ENCODE data around the gene BMP8A. TPM values are rescaled to one million over a fixed set of nuclear protein-coding genes. Genes with fewer than 3 reads are reported as not detected.

The BMP8A gene
- total and polyA plus RNA-seq, 2 of the 8 experiments (the other 6 are each of a cell fraction or from before 2014, with no cell fraction given), result 0.38 to 0.43 TPM

DNA sequence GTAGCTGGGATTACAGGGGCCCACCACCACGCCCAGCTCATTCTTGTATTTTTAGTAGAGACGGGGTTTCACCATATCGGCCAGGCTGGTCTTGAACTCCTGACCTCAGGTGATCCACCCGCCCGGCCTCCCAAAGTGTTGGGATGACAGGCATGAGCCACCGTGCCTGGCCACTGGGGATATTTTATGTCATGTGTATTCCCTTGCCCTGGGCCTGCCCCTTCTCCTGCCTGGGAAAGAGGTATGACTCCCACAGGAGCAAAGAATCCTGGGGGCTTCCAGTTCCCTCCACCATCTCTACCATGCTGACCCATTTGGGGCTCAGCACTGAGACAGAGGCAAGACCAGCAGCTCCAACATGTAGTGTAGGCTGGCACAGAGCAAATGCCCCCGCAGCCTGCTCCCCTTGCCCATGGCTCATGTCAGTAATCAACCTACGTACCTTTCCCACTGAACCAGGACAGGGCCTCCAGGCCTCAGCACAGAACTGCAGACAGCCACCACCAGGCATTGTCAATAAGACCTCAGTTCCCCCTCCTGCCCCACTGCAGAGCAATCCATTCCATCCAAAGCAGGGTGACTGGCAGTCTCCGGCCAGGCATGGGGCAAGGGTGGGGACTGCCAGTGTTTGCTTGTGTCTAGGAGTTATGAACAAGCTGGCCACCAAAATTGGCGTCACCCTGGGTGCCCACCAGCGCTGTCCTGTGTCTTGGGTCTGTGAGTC is 35.2 kb downstream of the BMP8A start (continued):
- TF ChIP-seq KDM4A (IDR thresholded peaks at IDR 0.05; ENCODE audit: low read depth, low read length, severe bottlenecking) (no peak), JUN (IDR thresholded peaks at IDR 0.05; ENCODE audit: low read depth, low read length) (no peak), TAF7 (optimal IDR thresholded peaks at IDR 0.05; ENCODE audit: borderline replicate concordance, low read depth, low read length) (no peak), ZNF274 (IDR thresholded peaks at IDR 0.05; ENCODE audit: borderline replicate concordance, extremely low read depth, low read length) (no peak)
- TF ChIP-seq, protein P1, sequence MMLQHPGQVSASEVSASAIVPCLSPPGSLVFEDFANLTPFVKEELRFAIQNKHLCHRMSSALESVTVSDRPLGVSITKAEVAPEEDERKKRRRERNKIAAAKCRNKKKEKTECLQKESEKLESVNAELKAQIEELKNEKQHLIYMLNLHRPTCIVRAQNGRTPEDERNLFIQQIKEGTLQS (IDR thresholded peaks at IDR 0.05; ENCODE audit: insufficient read depth, low read depth, low read length), result no peak
- TF ChIP-seq, protein P2, sequence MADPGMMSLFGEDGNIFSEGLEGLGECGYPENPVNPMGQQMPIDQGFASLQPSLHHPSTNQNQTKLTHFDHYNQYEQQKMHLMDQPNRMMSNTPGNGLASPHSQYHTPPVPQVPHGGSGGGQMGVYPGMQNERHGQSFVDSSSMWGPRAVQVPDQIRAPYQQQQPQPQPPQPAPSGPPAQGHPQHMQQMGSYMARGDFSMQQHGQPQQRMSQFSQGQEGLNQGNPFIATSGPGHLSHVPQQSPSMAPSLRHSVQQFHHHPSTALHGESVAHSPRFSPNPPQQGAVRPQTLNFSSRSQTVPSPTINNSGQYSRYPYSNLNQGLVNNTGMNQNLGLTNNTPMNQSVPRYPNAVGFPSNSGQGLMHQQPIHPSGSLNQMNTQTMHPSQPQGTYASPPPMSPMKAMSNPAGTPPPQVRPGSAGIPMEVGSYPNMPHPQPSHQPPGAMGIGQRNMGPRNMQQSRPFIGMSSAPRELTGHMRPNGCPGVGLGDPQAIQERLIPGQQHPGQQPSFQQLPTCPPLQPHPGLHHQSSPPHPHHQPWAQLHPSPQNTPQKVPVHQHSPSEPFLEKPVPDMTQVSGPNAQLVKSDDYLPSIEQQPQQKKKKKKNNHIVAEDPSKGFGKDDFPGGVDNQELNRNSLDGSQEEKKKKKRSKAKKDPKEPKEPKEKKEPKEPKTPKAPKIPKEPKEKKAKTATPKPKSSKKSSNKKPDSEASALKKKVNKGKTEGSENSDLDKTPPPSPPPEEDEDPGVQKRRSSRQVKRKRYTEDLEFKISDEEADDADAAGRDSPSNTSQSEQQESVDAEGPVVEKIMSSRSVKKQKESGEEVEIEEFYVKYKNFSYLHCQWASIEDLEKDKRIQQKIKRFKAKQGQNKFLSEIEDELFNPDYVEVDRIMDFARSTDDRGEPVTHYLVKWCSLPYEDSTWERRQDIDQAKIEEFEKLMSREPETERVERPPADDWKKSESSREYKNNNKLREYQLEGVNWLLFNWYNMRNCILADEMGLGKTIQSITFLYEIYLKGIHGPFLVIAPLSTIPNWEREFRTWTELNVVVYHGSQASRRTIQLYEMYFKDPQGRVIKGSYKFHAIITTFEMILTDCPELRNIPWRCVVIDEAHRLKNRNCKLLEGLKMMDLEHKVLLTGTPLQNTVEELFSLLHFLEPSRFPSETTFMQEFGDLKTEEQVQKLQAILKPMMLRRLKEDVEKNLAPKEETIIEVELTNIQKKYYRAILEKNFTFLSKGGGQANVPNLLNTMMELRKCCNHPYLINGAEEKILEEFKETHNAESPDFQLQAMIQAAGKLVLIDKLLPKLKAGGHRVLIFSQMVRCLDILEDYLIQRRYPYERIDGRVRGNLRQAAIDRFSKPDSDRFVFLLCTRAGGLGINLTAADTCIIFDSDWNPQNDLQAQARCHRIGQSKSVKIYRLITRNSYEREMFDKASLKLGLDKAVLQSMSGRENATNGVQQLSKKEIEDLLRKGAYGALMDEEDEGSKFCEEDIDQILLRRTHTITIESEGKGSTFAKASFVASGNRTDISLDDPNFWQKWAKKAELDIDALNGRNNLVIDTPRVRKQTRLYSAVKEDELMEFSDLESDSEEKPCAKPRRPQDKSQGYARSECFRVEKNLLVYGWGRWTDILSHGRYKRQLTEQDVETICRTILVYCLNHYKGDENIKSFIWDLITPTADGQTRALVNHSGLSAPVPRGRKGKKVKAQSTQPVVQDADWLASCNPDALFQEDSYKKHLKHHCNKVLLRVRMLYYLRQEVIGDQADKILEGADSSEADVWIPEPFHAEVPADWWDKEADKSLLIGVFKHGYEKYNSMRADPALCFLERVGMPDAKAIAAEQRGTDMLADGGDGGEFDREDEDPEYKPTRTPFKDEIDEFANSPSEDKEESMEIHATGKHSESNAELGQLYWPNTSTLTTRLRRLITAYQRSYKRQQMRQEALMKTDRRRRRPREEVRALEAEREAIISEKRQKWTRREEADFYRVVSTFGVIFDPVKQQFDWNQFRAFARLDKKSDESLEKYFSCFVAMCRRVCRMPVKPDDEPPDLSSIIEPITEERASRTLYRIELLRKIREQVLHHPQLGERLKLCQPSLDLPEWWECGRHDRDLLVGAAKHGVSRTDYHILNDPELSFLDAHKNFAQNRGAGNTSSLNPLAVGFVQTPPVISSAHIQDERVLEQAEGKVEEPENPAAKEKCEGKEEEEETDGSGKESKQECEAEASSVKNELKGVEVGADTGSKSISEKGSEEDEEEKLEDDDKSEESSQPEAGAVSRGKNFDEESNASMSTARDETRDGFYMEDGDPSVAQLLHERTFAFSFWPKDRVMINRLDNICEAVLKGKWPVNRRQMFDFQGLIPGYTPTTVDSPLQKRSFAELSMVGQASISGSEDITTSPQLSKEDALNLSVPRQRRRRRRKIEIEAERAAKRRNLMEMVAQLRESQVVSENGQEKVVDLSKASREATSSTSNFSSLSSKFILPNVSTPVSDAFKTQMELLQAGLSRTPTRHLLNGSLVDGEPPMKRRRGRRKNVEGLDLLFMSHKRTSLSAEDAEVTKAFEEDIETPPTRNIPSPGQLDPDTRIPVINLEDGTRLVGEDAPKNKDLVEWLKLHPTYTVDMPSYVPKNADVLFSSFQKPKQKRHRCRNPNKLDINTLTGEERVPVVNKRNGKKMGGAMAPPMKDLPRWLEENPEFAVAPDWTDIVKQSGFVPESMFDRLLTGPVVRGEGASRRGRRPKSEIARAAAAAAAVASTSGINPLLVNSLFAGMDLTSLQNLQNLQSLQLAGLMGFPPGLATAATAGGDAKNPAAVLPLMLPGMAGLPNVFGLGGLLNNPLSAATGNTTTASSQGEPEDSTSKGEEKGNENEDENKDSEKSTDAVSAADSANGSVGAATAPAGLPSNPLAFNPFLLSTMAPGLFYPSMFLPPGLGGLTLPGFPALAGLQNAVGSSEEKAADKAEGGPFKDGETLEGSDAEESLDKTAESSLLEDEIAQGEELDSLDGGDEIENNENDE (IDR thresholded peaks at IDR 0.05; ENCODE audit: insufficient replicate concordance, low read length), result no peak

Measured in H1 (cell line).